Thyroid gland (tissue), 4 donors: ENCODE measurements around the gene CACNA1I. TPM values are rescaled to one million over a fixed set of nuclear protein-coding genes. Genes with fewer than 3 reads are reported as not detected.

ENCODE experiments used
- DNase-seq, 2 donors: peaks; one replicate each; pipeline ENCODE4 v3.0.0-alpha.2; 2019
- H3K27ac ChIP-seq, 3 donors: fragments of 200-600 bp; sonication (generic); 1 replicate in 2 of 3; 2 replicates in 1 of 3; pipeline ENCODE4 v1.5.1; 2016 to 2019; ENCODE audit warnings: mild to moderate bottlenecking in 1 of 3, moderate library complexity in 1 of 3
- H3K27me3 ChIP-seq: fragments of 200-600 bp; sonication (generic); one replicate; pipeline ENCODE4 v1.5.1; 2019
- H3K36me3 ChIP-seq, 2 donors: fragments of 200-600 bp; sonication (generic); one replicate each; pipeline ENCODE4 v1.5.1; 2016 to 2019
- H3K4me1 ChIP-seq, 2 donors: fragments of 200-600 bp; sonication (generic); one replicate each; pipeline ENCODE4 v1.5.1; 2017 to 2019
- H3K4me3 ChIP-seq, 3 donors: fragments of 200-600 bp; sonication (generic); replicated peaks in 1 of 3; 1 replicate in 2 of 3; 2 replicates in 1 of 3; pipeline ENCODE4 v1.5.1; 2016; ENCODE audit warnings: mild to moderate bottlenecking in 1 of 3
- H3K9me3 ChIP-seq: fragments of 200-600 bp; sonication (generic); one replicate; pipeline ENCODE4 v1.5.1; 2017
- CTCF ChIP-seq, 6 experiments: fragments of 200-600 bp in 3 of 6; fragments of 450-650 bp in 3 of 6; sonication (generic) in 3 of 6; IDR thresholded peaks; one replicate each; pipeline ENCODE4 v1.5.1; 2016 to 2019; ENCODE audit warnings: antibody characterized with exemption in 6 of 6, mild to moderate bottlenecking in 2 of 6, inconsistent platforms in 1 of 6, moderate library complexity in 1 of 6
- POLR2A ChIP-seq, 2 donors: fragments of 450-650 bp; IDR thresholded peaks; one replicate each; pipeline ENCODE4 v1.6.1; 2017; ENCODE audit warnings: antibody characterized with exemption in 2 of 2, mild to moderate bottlenecking in 2 of 2, moderate library complexity in 1 of 2
- WGBS, 2 donors: methylation state at CpG; one replicate each; pipeline ENCODE4 v1.1.5; 2017; 5-methylcytosine and 5-hydroxymethylcytosine counted together
- intact Hi-C: fragments of 100-400 bp; cut with DNase I; formaldehyde crosslinking; loops from one replicate; pipeline ENCODE4 v1.15.1; 2023
- total RNA-seq, 4 donors: library from RNA; depleted of rRNA; stranded (reverse); fragments of >200 nt; gene quantifications; one replicate each; pipeline ENCODE4 v1.2.3, GENCODE V29; 2016

CACNA1I gene
- total RNA-seq, 4 donors from 2014 or later = 3.7 to 10.7 (median 6.4) TPM

- no peaks in the 10 kb centered on the region for H3K9me3 ChIP-seq
- no peak for TF ChIP-seq POLR2A (IDR thresholded peaks at IDR 0.05)
- TF ChIP-seq CTCF (IDR thresholded peaks at IDR 0.05) = no peak
- peaks cover 5 to 7% of the 10 kb centered on the region in 2 donors for H3K4me1 ChIP-seq
- H3K27me3 ChIP-seq = no peaks in the 10 kb centered on the region
- intact Hi-C loops = no loop called here
- no peaks in the 10 kb centered on the region for H3K36me3 ChIP-seq
- H3K4me3 ChIP-seq = no peak overlapping the region
- DNase-seq = no peak
- no peak overlapping the region for H3K27ac ChIP-seq
- WGBS, 2 donors = 92 to 100% methylated on average over 1 of the region's 1 CpG
These were observed 141.5 kb downstream of the CACNA1I start for GRCh38 chr22:39712081-39712480.

DNA sequence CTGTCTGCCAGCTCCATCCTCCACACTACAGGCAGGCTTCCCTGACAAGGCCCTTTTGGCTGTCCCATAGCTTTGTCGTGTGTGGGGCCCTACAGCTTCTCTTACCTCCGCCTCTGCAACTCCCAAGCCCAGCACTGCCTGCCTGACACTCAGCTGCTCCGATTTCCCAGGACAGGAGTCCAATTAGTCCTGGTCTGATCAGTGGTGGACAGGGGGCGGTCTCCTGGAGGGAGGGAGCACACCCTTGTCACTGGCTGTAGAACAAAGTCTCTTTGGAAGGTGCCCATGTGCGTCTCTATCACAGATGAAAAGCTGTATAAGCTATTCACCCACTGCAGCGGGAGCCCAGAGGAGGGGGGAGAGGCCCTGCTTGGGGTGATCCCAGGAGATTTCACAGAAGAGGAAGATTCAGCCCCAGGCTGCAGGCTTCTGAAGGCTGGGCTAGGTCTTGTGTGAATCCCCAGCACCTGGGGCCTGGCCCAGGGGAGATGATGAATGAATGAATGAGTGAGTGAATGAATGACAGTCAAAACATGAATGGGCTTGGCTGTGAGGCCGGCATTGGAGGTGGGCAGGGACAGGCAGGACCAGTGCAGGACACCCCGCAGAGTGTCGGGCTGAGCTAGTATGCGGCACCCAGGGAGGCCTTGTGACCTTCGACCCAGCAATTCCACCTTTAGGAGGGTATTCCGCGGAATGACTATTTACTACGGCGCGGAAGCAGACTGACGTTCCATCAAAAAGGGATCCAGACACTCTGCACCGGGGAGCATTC is 142.4 kb downstream of the CACNA1I start:
- H3K4me3 ChIP-seq = no peak overlapping the region
- H3K27ac ChIP-seq = no peak overlapping the region
- H3K4me1 ChIP-seq = peaks cover 5 to 7% of the 10 kb centered on the region in 2 donors
- WGBS, 2 donors = 72% methylated on average over 18 of the region's 18 CpGs
- no peaks in the 10 kb centered on the region for H3K9me3 ChIP-seq
- intact Hi-C loops = no loop called here
- TF ChIP-seq POLR2A (IDR thresholded peaks at IDR 0.05) (no peak), CTCF (IDR thresholded peaks at IDR 0.05) (no peak)
- H3K27me3 ChIP-seq = no peaks in the 10 kb centered on the region
- no peak for DNase-seq
- H3K36me3 ChIP-seq = no peaks in the 10 kb centered on the region

DNA sequence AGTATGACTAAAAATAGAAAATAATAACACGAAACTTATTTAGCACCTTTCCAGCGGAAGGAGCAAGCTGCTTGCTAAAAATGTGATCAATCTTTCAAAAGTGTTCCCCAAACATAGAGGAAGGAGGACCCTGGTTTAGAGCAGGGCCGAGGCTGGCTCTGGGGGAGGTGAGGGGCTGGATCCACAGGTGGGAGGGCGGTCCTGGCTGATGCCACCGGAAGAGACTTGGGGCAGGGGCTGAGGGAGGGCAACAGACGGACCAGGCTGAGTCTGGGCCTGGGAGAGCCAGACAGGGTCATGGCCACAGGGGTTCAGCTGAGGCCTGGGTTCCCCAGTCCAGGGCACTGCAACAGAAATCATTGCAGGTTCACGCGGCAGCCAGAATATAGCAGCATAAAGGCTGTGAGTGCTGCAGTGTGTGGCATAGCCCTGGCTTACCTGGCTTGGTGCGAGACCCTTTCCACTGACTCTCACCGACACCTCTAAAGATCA is 143.3 kb downstream of the CACNA1I start:
- WGBS, 2 donors = 87 to 88% methylated on average over 10 of the region's 10 CpGs
- no peak for TF ChIP-seq POLR2A (IDR thresholded peaks at IDR 0.05)
- TF ChIP-seq CTCF (IDR thresholded peaks at IDR 0.05) = no peak
- H3K4me1 ChIP-seq = peaks cover 5 to 7% of the 10 kb centered on the region in 2 donors
- H3K9me3 ChIP-seq = no peaks in the 10 kb centered on the region
- intact Hi-C loops = no loop called here
- no peak for DNase-seq
- no peaks in the 10 kb centered on the region for H3K36me3 ChIP-seq
- H3K27ac ChIP-seq = no peak overlapping the region
- H3K27me3 ChIP-seq = no peaks in the 10 kb centered on the region
- H3K4me3 ChIP-seq = no peak overlapping the region

GRCh38 chr22:39714321-39714720 is 143.8 kb downstream of the CACNA1I start:
- no peak for TF ChIP-seq CTCF (IDR thresholded peaks at IDR 0.05)
- no peak for TF ChIP-seq POLR2A (IDR thresholded peaks at IDR 0.05)
- Histone ChIP-seq H3K4me1 (peaks cover 5 to 7% of the 10 kb centered on the region in 2 donors), H3K36me3 (no peaks in the 10 kb centered on the region), H3K27ac (no peak overlapping the region), H3K4me3 (no peak overlapping the region), H3K9me3 (no peaks in the 10 kb centered on the region), H3K27me3 (no peaks in the 10 kb centered on the region)
- WGBS, 2 donors = 90 to 97% methylated on average over 5 to 8 of the region's 8 CpGs
- DNase-seq = no peak
- intact Hi-C loops = no loop called here

GRCh38 chr22:39715778-39716495 is 145.4 kb downstream of the CACNA1I start:
- Histone ChIP-seq H3K27ac (no peak overlapping the region), H3K4me3 (no peak overlapping the region), H3K4me1 (peaks cover 3 to 5% of the 10 kb centered on the region in 2 donors), H3K36me3 (no peaks in the 10 kb centered on the region), H3K27me3 (no peaks in the 10 kb centered on the region), H3K9me3 (no peaks in the 10 kb centered on the region)
- 82 to 87% methylated on average over 18 to 23 of the region's 25 CpGs for WGBS, 2 donors
- TF ChIP-seq POLR2A (IDR thresholded peaks at IDR 0.05) (no peak), CTCF (IDR thresholded peaks at IDR 0.05) (no peak)
- no peak for DNase-seq
- intact Hi-C loops = no loop called here
